Lung (tissue), 12 donors: ENCODE data around the gene PLPP7. TPM values are rescaled to one million over a fixed set of nuclear protein-coding genes. Genes with fewer than 3 reads are reported as not detected.
A peak's percentile ranks its signal among the peaks of the same experiment; 100 is the strongest.

Source experiments
- ATAC-seq: fragments of 200-7000 bp; cut with Tn5 transposase; one replicate; pipeline ENCODE4 v1.9.1; 2020; ENCODE audit warnings: moderate number of reproducible peaks; ENCODE audit not compliant: insufficient read depth, low FRiP score
- DNase-seq, 3 donors: peaks; one replicate each; pipeline ENCODE4 v3.0.0-alpha.2; 2013 to 2017
- H3K27ac ChIP-seq, 2 donors: one replicate each; pipeline ENCODE4 v1.5.1; 2013; ENCODE audit warnings: mild to moderate bottlenecking in 2 of 2, moderate library complexity in 2 of 2, control low read depth in 1 of 2, inconsistent platforms in 1 of 2, low read depth in 1 of 2, low read length in 1 of 2
- H3K27me3 ChIP-seq, 3 donors: one replicate each; pipeline ENCODE4 v1.5.1; 2013; ENCODE audit warnings: low read length in 2 of 3; ENCODE audit not compliant: control insufficient read depth in 3 of 3, insufficient read depth in 3 of 3
- H3K36me3 ChIP-seq, 4 donors: one replicate each; pipeline ENCODE4 v1.5.1; 2013; ENCODE audit warnings: low read length in 4 of 4, mild to moderate bottlenecking in 1 of 4, moderate library complexity in 1 of 4; ENCODE audit not compliant: control insufficient read depth in 4 of 4, insufficient read depth in 4 of 4
- H3K4me1 ChIP-seq, 5 donors: one replicate each; pipeline ENCODE4 v1.5.1; 2013; ENCODE audit warnings: low read length in 5 of 5, mild to moderate bottlenecking in 2 of 5, moderate library complexity in 1 of 5; ENCODE audit not compliant: control insufficient read depth in 5 of 5, insufficient read depth in 5 of 5
- H3K4me3 ChIP-seq: one replicate; pipeline ENCODE4 v1.5.1; 2013; ENCODE audit warnings: mild to moderate bottlenecking, control low read depth, moderate library complexity
- H3K9ac ChIP-seq, 2 donors: one replicate each; pipeline ENCODE4 v1.5.1; 2013; ENCODE audit warnings: low read length in 2 of 2, control low read depth in 1 of 2; ENCODE audit not compliant: insufficient read depth in 1 of 2
- H3K9me3 ChIP-seq, 4 donors: one replicate each; pipeline ENCODE4 v1.5.1; 2013; ENCODE audit warnings: low read length in 3 of 4, mild to moderate bottlenecking in 1 of 4, moderate library complexity in 1 of 4; ENCODE audit not compliant: control insufficient read depth in 4 of 4, insufficient read depth in 3 of 4
- WGBS, 2 donors: extraction: QIAGEN DNeasy Blood & Tissue Kit; methylation state at CpG; one replicate each; pipeline ENCODE4 v1.1.7; 2013; 5-methylcytosine and 5-hydroxymethylcytosine counted together
- polyA plus RNA-seq, 2 donors: library from polyadenylated mRNA; stranded (reverse); fragments of 200-250 nt; gene quantifications; one replicate each; pipeline ENCODE4 v1.2.1, GENCODE V29; 2013
- total RNA-seq, 2 donors: library from RNA; depleted of rRNA in 1 of 2; stranded (reverse); fragments of >200 nt in 1 of 2; gene quantifications; one replicate each; pipeline ENCODE4 v1.2.1, GENCODE V29; 2014 to 2021
- TF ChIP-seq, protein P1 (sequence below): IDR thresholded peaks from 2 replicates; pipeline ENCODE4 v1.5.1; 2012; ENCODE audit warnings: mild to moderate bottlenecking; ENCODE audit errors: control extremely low read depth, extremely low read depth
- donor health status: control.
- donor health status: control.
- donor health status: Bipolar disorder and iron deficiency.
- donor health status: healthy.
- donor health status: DM: yes; HTN: yes; CAD: no.

The PLPP7 gene
- total and polyA plus RNA-seq, 4 donors: 0.79 to 1.8 (median 1.1) TPM

DNA sequence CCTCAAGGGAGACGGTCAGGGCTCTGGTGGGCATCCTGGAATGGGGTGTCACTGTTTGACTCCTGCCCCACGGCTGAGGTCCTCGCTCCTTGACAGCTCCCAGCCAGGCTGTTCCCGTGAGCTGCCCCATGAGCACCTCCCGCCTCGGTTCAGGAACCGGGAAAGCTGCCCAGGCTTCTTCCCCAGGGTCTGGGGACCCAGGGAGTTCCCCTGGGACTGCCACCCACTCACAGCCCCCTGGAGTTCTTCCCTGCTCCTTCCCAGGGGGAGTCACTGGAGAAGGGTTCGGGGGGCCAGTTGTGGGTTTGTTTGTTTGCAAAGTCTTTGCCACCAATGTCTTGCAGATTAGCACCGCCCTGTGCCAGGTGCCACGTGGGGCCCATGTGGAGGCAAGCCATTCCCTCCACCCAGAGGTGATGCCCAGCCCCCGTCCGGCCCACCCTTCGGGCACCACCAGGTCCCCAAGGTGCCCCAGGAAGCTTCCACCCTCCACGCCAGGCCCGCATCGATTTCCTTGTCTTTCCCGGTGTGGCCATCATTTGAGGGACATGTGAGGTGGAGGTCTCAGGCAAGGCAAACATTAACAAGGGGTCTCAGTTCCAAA lies 1.3 kb downstream of the PLPP7 start:
- H3K27me3 ChIP-seq: no peaks in the 10 kb centered on the region
- peaks cover 0 to 4% (median 0%) of the 10 kb centered on the region in 5 donors for H3K4me1 ChIP-seq
- TF ChIP-seq, protein P1, sequence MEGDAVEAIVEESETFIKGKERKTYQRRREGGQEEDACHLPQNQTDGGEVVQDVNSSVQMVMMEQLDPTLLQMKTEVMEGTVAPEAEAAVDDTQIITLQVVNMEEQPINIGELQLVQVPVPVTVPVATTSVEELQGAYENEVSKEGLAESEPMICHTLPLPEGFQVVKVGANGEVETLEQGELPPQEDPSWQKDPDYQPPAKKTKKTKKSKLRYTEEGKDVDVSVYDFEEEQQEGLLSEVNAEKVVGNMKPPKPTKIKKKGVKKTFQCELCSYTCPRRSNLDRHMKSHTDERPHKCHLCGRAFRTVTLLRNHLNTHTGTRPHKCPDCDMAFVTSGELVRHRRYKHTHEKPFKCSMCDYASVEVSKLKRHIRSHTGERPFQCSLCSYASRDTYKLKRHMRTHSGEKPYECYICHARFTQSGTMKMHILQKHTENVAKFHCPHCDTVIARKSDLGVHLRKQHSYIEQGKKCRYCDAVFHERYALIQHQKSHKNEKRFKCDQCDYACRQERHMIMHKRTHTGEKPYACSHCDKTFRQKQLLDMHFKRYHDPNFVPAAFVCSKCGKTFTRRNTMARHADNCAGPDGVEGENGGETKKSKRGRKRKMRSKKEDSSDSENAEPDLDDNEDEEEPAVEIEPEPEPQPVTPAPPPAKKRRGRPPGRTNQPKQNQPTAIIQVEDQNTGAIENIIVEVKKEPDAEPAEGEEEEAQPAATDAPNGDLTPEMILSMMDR: no peak
- DNase-seq: no peak
- H3K36me3 ChIP-seq: no peaks in the 10 kb centered on the region
- no peak overlapping the region for H3K4me3 ChIP-seq
- WGBS, 2 donors: 86 to 89% methylated on average over 17 of the region's 17 CpGs
- H3K27ac ChIP-seq: peak overlapping the region in 1 of 2 donors; percentile 95
- no peak overlapping the region for H3K9ac ChIP-seq
- ATAC-seq: no peak
- H3K9me3 ChIP-seq: no peaks in the 10 kb centered on the region

DNA sequence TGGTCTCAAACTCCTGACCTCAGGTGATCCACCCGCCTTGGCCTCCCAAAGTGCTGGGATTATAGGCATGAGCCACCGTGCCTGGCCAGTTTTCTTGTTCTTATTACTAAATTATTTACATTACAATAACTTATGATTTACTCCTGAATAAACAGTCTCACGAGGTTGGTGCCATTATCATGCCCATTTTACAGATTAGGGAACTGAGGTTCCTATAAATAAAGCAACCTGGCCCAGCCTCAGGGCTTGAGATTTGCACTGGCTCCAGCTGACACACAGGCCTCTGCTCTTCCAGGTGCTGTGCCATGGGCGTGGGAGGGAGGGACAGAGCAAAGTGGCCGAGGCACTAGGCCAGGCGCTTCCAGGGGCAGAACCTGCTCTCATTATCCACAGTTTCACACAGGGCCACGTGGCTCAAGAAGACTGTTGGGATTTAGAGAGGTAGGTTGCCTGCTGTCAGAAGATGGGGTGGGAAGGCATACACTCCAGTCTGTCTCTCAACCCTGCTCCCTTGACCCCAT lies 2.3 kb downstream of the PLPP7 start:
- Histone ChIP-seq H3K9ac (no peak overlapping the region), H3K36me3 (no peaks in the 10 kb centered on the region), H3K4me3 (no peak overlapping the region), H3K9me3 (no peaks in the 10 kb centered on the region), H3K27me3 (no peaks in the 10 kb centered on the region), H3K4me1 (peaks cover 0 to 4% (median 0%) of the 10 kb centered on the region in 5 donors), H3K27ac (no peak overlapping the region)
- 83 to 92% methylated on average over 7 of the region's 7 CpGs for whole genome bisulfite sequencing, 2 donors
- no peak for DNase-seq
- no peak for ATAC-seq
- TF ChIP-seq, protein P1: no peak

GRCh38 chr9:131292937-131293336 lies 3.4 kb downstream of the PLPP7 start:
- 95 to 97% methylated on average over 10 of the region's 10 CpGs for WGBS, 2 donors
- H3K36me3 ChIP-seq: no peaks in the 10 kb centered on the region
- H3K9me3 ChIP-seq: no peaks in the 10 kb centered on the region
- TF ChIP-seq, protein P1: no peak
- no peak overlapping the region for H3K9ac ChIP-seq
- no peaks in the 10 kb centered on the region for H3K27me3 ChIP-seq
- H3K4me1 ChIP-seq: peaks cover 0 to 4% (median 0%) of the 10 kb centered on the region in 5 donors
- no peak overlapping the region for H3K4me3 ChIP-seq
- DNase-seq (no peak), ATAC-seq (no peak)
- H3K27ac ChIP-seq: peak overlapping the region in 1 of 2 donors; percentile 40
